TTC549 (cell line): ENCODE results near the gene SPRR1A.

ENCODE experiments used
- FAIRE-seq: peaks from 2 replicates; lab custom pipeline; 2012; peaks lifted over from hg19 to GRCh38; lab: Jason Lieb, UNC

Gene SPRR1A

DNA sequence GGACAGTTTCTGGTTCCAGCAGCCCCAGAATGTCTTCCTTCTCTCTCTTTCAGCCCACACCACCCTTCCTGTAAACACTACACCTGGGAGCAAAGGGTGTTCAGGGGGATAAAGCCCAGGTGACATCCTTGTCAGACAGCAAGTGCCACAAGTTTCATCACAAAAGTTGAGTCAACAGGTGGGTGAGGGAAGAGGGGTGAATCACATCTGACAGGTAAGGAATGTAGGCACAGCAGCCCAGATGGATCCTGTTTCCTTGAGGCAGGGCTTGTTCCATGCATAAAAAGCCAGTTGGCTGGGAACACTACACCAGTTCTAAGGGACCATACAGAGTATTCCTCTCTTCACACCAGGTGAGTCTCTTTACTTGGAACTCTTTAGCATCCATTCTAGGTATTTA lies 47.0 kb downstream of the SPRR1A start, which contains the start of gene SPRR1B:
Gene SPRR1B (plus strand): TSS at position 309 of the 400 bp plus-strand sequence. CDS start 1,143 bp downstream, outside the sequence.
- FAIRE-seq: no peak

GRCh38 chr1:153032073-153032472 lies 48.2 kb downstream of the SPRR1A start:
- no peak for FAIRE-seq

- no peak for FAIRE-seq
Observed at GRCh38 chr1:153032677-153033308, 48.9 kb downstream of the SPRR1A start.

DNA sequence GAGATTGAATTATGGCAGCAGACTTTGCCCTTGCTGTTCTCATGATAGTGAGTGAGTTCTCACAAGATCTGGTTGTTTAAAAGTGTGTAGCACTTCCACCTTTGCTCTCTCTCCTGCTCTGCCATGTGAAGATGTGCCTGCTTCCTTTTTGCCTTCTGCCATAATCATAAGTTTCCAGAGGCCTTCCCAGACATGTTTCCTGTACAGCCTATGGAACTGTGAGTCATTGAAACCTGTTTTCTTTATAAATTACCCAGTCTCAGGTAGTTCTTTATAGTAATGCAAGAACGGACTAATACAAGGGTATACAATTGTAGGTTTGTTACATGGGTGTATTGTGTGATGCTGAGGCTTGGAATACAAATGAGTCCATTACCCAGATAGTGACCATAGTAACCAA lies 51.3 kb downstream of the SPRR1A start:
- no peak for FAIRE-seq
